ENCODE measurements around the gene MAP3K14.
A peak's percentile ranks its signal among the peaks of the same experiment; 100 is the strongest.

MAP3K14 gene

DNA sequence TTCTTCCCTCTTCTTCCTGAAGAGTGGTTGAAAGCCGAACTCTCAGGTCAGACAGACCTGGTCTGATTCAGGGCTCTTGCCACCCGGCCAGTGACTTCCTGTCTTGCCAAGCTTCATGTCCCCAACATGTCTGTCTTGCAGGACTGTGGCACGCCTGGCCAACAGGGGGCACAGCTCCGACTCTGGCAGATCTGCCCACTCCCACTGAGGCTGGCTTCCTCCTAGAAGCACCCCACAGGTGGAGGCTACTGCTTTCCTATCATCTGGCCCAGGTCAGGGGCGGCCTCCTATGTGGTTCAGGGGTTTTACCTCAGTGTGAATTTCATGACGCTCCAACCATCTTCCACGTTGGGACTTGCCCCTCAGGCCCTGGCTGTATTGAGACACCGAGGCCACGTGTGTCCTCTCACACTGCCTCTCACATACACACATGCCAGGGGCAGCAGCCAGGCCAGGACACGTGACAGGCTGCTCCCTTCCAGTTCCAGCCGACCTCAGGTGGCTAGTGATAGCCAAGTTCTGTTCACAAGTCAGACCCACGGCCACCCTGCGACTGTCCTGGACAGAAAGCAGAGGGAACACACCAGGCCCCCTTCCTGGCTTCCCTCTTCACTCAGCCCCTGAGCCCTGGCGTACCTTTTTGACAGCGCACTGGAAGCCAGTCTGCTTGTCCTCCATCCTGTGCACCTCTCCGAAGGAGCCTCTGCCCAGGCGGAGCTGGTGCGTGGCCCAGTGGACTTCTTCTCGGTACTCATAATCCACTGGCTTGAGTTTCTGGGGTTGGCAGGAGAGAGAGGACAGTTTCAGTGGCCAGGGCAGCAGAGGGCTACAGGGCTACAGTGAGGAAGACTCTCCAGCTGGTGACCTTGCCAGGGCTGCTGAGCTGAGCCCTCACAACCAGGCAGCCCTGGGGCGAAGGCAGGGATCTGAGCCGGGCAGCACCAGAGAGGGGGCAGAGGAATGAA, 32.4 kb downstream of the MAP3K14 start:
- DNase-seq (ENCODE audit: low spot score) (no peak), FAIRE-seq (no peak)

DNA sequence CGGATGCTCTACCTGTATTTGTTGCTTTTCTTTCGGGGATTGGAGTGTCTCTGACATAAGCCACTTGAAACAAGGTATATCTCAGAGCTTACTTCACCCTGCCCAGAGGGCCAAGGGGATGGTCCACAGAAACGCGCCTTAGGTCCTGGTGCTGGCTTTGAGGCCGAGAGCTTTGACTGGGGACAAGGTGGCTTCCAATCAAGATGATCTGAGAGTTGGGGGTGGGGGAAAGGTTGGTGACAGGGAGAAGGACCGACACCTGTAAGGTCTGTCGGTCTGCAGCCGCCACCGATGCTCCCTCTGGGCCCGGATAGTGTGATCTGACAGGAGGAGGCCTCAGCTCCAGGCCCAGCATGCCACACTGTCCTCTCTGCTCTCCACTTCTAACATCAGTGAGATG, 33.1 kb downstream of the MAP3K14 start:
- DNase-seq (ENCODE audit: low spot score) (no peak), FAIRE-seq (no peak)

DNA sequence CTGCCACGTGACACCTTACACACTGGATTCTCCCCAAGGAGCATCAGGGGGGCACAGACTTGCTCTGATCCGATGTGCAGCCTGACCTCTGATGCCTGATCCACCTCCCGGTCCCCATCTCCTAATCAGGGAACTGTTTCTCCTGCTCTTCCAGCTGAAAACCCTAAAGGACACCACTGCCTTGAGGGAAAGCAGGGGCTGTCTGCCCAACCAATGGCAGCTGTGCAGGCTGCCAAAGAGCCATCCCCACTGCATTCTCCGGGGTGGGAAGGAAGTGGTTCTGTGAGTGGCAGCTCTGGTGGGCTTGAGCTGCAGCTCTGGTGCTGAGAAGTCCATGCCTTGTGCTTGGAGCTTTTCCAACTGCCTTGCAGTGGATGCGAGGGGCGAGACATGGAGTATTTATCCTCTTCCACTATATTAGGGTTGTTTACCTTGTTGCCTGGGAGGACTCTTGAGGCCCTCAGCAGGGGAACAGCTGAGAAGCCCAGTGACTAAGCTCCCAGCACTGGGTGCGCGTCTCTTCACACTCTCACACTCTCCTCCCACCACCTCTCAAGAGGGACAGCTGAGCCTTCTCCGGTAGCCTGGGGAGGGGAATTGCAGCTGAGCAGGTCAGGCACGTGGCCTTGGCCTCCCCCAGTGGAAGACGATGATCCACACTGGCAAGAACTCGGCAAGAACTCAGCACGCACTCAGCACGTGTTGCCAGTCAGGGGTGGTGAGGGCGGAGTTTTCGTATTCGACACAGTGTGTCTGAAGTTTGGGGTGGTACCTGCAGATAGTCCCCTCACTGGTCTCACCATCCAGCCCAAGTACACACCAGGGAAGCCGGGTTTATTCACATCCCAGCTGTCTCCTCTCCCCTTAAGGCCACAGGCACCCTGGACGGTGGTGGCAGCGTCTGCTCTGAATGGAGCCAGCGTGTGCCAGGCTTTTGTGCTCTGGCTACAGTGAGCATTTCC, 33.9 kb downstream of the MAP3K14 start:
- DNase-seq (ENCODE audit: low spot score), result no peak

DNA sequence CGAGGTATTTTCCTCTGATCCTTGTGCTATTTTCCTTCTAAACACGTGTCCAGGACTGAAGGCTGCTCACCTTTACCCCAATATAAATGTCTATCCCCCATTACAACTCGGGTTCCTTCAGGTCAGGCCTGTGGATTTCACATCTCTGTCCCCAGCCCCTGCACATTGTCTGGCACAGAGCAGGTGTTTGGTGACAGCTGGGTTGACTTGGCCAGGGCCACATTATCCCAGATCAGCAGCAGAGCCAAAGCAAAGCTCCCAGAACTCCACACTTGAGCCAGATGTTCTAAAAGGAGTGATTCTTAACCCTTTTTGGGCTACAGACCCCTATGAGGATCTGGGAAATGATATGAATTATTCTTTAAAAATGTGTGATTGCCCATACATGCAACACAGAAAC, 36.9 kb downstream of the MAP3K14 start:
- no peak for DNase-seq (ENCODE audit: low spot score)
- no peak for FAIRE-seq

More for the DNA sequence above, 33.9 kb downstream of the MAP3K14 start:
- FAIRE-seq, result peak; percentile 30

DNA sequence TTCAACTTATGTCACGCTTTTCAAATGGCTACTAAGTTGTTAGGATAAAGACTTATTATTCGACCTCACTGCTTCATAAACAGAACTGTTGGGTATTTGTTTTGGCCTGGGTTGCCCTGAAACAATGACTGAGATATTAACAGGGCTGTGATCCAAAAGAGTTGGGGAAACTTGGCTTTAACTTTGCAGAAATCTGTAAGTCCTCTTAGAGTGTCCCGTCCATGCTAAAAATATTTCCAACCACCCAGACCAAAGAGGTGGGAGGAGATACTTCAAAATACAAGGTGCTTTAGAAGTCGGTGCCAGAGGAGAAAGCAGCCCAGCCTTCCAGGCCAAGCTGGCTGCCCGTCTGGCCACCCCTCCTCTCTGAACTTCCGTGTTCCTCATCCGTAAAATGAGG, 38.8 kb downstream of the MAP3K14 start:
- no peak for DNase-seq (ENCODE audit: low spot score)
- no peak for FAIRE-seq

DNA sequence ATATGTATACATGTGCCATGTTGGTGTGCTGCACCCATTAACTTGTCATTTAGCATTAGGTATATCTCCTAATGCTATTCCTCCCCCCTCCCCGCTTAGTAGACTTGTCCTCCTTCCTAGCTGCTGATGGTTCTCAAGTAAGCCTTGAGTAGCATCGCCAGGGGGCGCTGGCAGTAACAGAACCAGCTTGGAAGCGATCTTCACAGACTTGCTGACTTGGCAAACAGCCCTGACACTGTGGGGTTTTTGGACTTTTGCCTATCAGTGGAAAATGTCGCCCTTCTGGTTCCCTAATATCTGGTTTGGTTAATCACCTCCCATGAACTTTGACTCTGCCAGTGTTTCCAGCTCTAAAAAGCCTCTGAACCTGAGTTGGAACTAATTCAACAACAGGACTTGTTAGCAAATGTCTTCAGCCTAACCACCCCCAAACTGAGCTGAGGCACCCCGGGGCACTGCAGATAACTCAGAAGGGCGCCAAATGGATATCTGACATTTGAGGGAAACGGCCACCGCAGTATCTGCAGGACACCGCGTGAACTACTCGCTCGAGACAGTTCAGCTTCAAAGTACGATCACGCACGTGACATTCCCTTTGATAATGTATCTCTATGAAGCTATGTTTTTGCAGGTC, 39.5 kb downstream of the MAP3K14 start:
- FAIRE-seq (peak; percentile 62), DNase-seq (ENCODE audit: low spot score) (peak; percentile 81)

DNA sequence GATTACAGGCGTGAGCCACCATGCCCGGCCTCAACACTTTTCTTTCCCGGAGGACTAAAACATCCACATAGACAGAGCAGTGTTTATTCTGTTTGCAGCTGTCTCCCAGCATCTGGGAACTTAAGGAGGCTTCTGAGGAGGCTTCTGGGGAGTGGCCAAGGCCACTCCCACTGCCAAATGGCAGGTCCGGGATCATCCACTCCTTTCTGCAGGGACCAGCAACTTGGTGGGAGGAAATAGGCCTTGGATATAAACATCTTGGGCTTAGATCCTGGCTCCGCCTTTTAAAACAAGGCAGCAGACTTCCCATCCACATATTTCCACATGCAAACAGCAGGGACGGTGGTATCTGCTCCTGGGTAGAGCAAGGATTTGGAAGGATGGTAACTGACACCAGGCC, 40.8 kb downstream of the MAP3K14 start:
- DNase-seq (ENCODE audit: low spot score) (no peak), FAIRE-seq (no peak)

DNA sequence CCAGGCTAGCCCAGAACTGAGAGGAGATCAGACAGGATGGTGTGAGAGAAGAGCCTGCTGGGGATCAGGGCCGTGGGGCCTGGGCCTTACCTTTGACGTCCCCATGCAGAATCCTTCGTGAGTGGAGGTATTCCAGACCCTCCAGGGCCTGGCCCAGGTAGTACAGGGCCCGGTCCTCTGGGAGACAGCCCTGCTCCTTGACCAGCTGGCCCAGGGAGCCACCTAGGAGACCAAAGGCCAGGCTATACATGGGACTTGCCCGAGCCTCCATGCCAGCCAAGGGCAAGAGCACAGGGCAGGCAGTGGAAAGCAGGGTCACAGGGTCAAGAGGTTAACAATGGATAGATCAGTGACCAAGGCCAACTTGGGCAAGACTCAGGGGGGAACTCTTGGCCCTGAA, 42.8 kb downstream of the MAP3K14 start:
- DNase-seq (ENCODE audit: low spot score) (no peak), FAIRE-seq (no peak)

DNA sequence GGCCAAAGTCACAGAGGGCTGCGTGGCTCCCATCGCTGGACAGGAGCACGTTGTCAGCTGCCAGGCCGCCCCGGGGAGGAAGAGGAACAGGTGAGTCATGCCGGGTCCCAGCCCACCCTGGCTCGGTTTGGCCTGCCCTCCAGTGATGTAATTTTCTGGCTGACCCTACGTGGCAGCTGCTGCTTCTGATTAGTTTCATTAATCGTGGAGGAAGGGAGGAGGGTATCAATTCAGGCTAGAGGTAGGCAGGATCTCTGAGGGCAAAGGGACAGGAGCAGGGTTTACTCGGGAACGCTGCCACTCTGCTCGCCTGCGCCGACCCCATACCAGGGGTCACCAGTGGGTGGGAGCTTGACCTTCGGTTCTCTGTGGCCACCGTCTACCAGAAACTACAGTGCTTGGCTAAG, 43.3 kb downstream of the MAP3K14 start:
- FAIRE-seq (no peak), DNase-seq (ENCODE audit: low spot score) (no peak)

DNA sequence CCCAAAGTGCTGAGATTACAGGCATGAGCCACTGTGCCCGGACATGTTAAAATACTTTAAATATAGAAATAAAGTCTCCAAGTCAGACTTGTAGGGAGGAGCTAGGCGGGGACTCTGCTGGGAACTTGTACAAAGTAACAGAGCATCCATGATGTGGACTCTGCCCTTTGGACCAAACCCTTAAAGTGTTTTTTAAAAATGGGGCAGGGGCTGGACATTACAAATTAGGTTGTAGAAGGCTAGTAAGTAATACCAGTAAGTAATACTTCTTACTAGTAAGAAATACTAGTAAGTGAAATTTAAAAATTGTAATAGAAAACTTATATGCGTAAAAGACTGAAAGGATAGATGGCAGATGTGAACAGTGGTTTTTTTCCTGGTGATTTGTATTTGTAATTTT, 45.2 kb downstream of the MAP3K14 start:
- FAIRE-seq, result no peak
- no peak for DNase-seq (ENCODE audit: low spot score)

DNA sequence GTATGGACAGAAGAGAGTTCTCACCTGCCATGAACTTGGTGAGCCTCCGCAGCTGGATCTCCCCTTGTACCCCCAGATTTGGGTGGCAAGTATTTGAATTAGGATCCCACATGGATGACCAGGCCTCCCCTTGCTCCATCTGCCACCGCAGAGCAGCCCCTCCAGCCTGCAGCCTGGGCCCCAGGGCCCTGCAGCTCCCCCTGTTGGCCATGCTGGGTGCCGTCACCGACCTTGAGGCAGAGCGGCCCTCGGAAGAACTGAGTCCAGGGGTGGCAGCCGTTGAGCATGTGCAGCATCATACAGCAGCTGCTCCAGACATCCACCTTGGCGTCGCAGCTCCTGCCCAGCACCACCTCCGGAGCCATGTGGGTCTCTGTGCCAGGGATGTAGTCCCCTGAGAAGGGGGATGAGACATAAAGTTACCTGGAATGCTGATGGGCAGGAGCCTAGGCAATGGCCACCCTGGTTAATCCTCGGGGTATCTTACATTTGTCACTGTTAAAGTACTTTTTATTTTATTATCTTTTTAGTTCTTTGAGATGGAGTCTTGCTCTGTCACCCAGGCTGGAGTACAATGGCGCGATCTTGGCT, 45.9 kb downstream of the MAP3K14 start:
- FAIRE-seq, result no peak
- DNase-seq (ENCODE audit: low spot score), result peak; percentile 39

DNA sequence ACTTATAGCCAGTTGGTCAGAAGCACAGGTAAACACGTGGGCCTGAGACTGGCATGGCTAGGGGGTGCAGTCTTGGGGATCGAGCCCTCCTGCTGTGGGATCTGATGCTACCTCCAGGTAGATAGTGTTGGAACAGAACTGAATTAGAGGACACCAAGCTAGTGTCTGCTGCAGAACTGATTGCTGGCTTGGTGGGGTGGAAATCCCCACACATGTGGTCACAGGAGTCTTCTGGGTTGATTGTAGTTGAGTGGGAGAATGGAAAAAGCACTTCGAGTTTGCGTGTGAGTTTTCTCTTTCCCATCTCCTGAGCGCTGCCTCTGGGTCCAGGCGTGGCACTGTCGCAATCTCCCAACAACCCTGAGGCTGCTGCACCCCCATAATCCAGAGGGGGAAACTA, 46.9 kb downstream of the MAP3K14 start:
- FAIRE-seq (no peak), DNase-seq (ENCODE audit: low spot score) (no peak)

DNA sequence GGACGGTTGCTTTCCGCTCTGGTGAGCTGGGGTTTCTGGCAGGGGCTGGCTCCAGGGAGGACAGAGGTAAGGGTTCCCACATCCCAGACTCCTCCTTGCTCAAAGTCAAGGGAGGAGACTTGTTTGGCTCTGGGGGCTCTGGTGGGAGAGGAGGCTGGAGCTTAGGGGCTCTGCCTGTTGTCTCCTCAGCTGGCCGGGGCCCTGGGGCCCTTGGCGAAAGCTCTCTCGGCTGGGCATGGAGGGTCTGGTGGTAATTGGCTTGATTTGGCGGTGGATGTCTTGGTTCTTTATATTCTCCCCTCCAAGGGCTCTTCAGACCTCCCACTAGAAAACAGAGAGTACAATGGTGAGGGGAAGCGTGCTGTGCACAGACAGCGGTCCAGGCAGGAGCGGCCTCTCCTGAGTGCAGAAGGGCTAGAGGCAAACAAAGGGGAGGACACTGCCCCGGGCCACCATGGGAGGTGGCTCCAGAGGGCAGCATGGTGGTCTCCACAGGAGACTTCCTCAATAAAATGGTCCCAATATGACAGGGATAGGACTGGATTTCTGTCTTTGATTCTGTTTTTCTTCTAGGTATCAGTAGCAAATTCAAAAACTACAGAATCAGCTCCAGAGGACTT, 49.3 kb downstream of the MAP3K14 start:
- no peak for DNase-seq (ENCODE audit: low spot score)
- FAIRE-seq, result no peak

DNA sequence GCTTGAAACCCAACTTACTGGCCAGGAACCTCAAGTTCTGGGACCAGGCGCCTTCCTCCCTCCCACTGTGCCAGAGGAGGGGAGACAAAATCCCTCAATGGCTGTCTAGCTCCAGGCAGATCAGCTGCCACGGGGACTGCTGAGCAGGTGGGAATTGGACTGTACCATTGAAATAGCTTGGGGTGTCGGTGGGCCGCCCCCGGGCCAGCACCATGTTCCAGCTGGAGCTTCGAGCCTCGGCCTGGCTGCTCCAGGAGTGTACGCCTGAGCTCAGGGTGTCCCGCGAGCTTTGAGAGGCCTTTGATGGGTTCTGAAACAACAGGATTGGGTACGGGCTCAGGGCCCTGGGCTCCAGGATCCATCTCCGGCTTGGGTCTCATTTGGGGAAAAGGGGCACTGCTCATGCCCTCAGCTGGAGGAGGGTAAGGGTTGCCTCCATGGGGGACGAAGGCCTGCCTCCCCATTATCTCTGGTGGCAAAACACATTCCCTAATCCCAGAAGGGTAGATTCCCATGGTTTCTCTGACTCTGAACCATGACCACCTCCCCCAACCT, 50.4 kb downstream of the MAP3K14 start:
- FAIRE-seq, result no peak
- DNase-seq (ENCODE audit: low spot score), result no peak

DNA sequence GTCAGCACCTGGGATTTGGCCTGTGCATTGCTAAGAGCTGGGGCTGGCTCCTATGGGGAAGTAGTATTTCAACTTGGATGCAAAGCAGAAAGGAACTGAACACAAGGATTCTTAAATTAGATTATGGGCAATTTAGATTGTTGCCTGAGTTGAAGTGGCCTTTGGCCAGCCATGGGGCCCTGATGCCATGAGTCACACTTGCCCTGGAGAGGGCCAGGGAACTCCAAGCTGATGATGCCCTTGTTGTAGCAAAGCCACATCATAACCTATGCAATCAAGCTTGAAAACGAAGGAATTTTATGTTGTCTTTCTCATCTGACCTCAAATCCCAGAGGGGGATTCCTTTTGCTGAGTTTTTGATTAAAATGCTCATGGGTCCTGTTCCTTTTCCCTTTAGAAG, 51.0 kb downstream of the MAP3K14 start:
- DNase-seq (ENCODE audit: low spot score), result no peak
- FAIRE-seq, result no peak

DNA sequence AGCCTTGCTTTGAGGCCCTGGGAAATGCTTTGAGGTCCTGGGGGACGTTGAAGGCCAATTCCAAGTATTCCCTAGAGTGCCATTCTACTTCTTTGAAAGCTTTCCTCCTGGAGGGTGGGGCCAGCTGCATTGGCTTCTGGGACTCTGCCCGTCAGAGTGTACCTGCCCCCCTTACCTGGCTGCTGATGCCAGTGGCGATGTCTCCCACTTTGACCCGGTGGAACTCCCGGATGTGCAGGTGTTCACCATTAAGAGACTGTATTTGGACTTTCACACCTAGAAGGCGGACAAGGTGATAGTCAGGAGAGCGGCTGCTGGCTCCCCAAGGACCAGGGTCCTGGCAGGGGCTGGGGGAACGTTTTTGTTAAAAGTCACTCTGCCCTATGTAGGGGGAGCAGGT, 51.8 kb downstream of the MAP3K14 start:
- DNase-seq (ENCODE audit: low spot score) (no peak), FAIRE-seq (no peak)

DNA sequence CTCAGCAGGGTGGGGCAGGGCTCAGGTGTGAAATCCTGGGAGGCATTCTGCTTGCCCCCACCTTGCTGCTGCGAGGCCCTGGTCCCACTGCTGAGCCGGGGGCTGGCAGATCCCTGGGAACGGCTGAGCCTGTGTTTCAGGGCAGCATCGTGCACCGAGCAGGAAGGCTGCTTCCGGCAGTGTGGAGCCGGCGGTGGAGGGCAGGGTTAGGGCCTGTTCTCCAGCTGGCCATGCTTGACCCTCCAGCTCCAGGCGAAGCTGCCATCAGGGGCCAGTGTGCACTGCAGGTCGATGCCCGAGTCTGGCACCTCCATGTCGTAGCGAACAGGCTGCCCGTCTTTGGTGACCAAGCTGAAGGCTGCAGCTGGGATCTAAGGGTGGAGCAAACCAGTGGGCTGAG, 52.4 kb downstream of the MAP3K14 start:
- DNase-seq (ENCODE audit: low spot score) (no peak), FAIRE-seq (no peak)

DNA sequence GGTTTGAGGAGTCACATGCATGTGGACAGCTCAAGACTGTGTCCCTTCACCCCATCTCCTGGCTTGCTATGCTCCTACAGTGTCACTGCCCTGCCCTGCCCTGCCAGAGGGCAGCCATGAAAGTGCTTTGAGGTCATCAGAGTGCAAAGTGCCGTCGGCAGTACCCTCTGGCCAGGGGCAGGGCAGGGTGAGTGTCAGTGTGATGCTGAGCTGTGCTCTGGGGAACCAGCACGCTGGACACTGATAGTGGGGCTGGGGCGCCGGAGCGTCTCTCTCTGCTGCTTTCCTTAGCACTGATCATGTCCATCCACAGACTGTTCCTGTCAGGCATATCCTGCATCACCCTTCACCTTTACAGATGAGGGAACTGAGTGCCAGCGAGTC, 53.4 kb downstream of the MAP3K14 start:
- no peak for DNase-seq (ENCODE audit: low spot score)
- FAIRE-seq, result no peak

DNA sequence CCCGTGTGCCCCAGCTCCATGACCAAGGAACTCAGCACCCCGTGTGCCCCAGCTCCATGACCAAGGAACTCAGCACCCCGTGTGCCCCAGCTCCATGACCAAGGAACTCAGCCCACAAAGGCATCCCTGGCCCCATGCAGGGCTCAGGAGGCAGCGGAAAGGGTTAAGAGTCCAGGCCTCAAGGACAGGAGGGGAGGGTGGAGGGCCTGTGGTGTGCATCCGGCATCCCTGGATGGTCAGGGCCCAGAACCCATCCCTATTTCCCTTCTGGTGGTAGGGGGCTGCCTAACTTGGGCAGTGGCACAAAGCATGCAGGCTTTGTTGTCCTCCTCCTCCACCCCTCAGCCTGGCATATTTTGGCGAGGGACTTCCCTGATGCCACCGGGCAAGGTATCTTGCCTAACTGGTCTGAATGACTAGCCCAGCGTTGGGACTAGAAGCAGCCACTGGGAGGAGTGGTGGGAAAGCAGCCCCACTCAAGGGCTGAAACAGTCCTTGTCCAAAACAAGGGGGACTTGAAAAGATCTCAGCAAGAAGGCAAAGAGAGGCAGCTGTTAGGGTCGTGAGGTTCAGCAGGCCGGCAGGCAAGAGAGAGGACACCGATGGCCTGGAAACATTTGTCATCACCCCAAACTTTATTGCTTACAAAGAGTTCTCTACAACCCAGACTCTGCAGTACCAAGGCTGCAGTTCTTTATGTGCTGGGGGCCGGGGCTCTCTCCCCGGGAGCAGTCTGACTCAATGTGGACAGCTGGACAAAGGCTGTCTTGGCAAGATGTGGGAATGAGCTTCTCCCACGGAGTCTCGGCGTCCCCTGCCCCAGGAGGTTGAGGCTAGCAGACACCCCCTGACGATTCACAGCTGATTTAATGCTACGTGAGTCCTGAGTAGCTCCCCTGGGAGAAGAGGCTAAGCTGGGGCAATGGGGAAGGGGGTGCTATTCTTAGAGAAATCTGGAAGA, 54.0 kb downstream of the MAP3K14 start:
- FAIRE-seq (no peak), DNase-seq (ENCODE audit: low spot score) (no peak)

Data from urothelium cell line (cell line).